Testis (tissue), 3 donors: ENCODE data around the gene GRIA4. TPM values are rescaled to one million over a fixed set of nuclear protein-coding genes. Genes with fewer than 3 reads are reported as not detected.

Source experiments
- DNase-seq: peaks from one replicate; pipeline ENCODE4 v3.0.0-alpha.2; 2019
- H3K27ac ChIP-seq, 2 donors: fragments of 200-600 bp; sonication (generic); one replicate each; pipeline ENCODE4 v1.5.1; 2019
- H3K27me3 ChIP-seq: fragments of 200-600 bp; sonication (generic); one replicate; pipeline ENCODE4 v1.5.1; 2019
- H3K36me3 ChIP-seq: fragments of 200-600 bp; sonication (generic); one replicate; pipeline ENCODE4 v1.5.1; 2017; ENCODE audit warnings: low read depth; ENCODE audit errors: missing control alignments
- H3K4me1 ChIP-seq: fragments of 200-600 bp; sonication (generic); one replicate; pipeline ENCODE4 v1.5.1; 2019
- H3K4me3 ChIP-seq, 2 donors: fragments of 200-600 bp; sonication (generic); one replicate each; pipeline ENCODE4 v1.5.1; 2017 to 2019
- H3K9me3 ChIP-seq: fragments of 200-600 bp; sonication (generic); one replicate; pipeline ENCODE4 v1.5.1; 2017
- CTCF ChIP-seq, 3 experiments: fragments of 450-650 bp in 2 of 3; fragments of 200-600 bp in 1 of 3; sonication (generic) in 1 of 3; IDR thresholded peaks; one replicate each; pipeline ENCODE4 v1.5.1; 2016 to 2019; ENCODE audit warnings: antibody characterized with exemption in 3 of 3, mild to moderate bottlenecking in 2 of 3, moderate library complexity in 1 of 3
- POLR2A ChIP-seq: fragments of 450-650 bp; IDR thresholded peaks from one replicate; pipeline ENCODE4 v1.6.1; 2017; ENCODE audit warnings: antibody characterized with exemption, mild to moderate bottlenecking, moderate library complexity
- WGBS, 2 donors: methylation state at CpG; one replicate each; pipeline ENCODE4 v1.1.5; 2018; 5-methylcytosine and 5-hydroxymethylcytosine counted together
- intact Hi-C: fragments of 100-400 bp; cut with DNase I; formaldehyde crosslinking; loops from one replicate; pipeline ENCODE4 v1.15.1; 2023; ENCODE audit warnings: low total_unique reads
- polyA plus RNA-seq: library from polyadenylated mRNA; stranded (reverse); fragments of 350-450 nt; fragmentation: Illumina TruSeq; extraction: RNeasy Lipid Tissue Mini Kit (QIAGEN cat#74804); gene quantifications from one replicate; pipeline ENCODE4 v1.2.3, GENCODE V29; 2014; ENCODE audit warnings: low read depth, low replicate concordance; ENCODE audit not compliant: insufficient read depth
- total RNA-seq, 2 donors: library from RNA; depleted of rRNA; stranded (reverse); fragments of >200 nt; gene quantifications; one replicate each; pipeline ENCODE4 v1.2.3, GENCODE V29; 2016

GRIA4 gene
- total and polyA plus RNA-seq, 3 donors from 2014 or later: 0.08 to 1.1 (median 0.18) TPM

GRCh38 chr11:105793092-105793491 is 183.2 kb downstream of the GRIA4 start:
- Histone ChIP-seq H3K9me3 (no peaks in the 10 kb centered on the region), H3K36me3 (no peaks in the 10 kb centered on the region), H3K4me3 (no peak overlapping the region), H3K4me1 (no peaks in the 10 kb centered on the region), H3K27me3 (no peaks in the 10 kb centered on the region), H3K27ac (no peak overlapping the region)
- WGBS, 2 donors: 78 to 90% methylated on average over 2 of the region's 2 CpGs
- no peak for DNase-seq
- TF ChIP-seq POLR2A: no peak
- TF ChIP-seq CTCF (IDR thresholded peaks at IDR 0.05): no peak
- intact Hi-C loops: no loop called here

GRCh38 chr11:105799263-105799662 is 189.4 kb downstream of the GRIA4 start:
- intact Hi-C loops: no loop called here
- TF ChIP-seq POLR2A (no peak), CTCF (IDR thresholded peaks at IDR 0.05) (no peak)
- Histone ChIP-seq H3K27ac (no peak overlapping the region), H3K9me3 (no peaks in the 10 kb centered on the region), H3K36me3 (no peaks in the 10 kb centered on the region), H3K27me3 (no peaks in the 10 kb centered on the region), H3K4me3 (no peak overlapping the region), H3K4me1 (no peaks in the 10 kb centered on the region)
- WGBS, 2 donors: 85 to 95% methylated on average over 2 of the region's 2 CpGs
- no peak for DNase-seq

GRCh38 chr11:105799728-105800462 is 190.0 kb downstream of the GRIA4 start:
- H3K9me3 ChIP-seq: no peaks in the 10 kb centered on the region

GRCh38 chr11:105802390-105802789 is 192.5 kb downstream of the GRIA4 start:
- no peak for DNase-seq
- no peaks in the 10 kb centered on the region for H3K27me3 ChIP-seq
- H3K4me1 ChIP-seq: no peaks in the 10 kb centered on the region
- no peaks in the 10 kb centered on the region for H3K36me3 ChIP-seq
- H3K9me3 ChIP-seq: no peaks in the 10 kb centered on the region
- intact Hi-C loops: no loop called here
- no peak overlapping the region for H3K4me3 ChIP-seq
- H3K27ac ChIP-seq: no peak overlapping the region
- TF ChIP-seq POLR2A: no peak
- TF ChIP-seq CTCF (IDR thresholded peaks at IDR 0.05): no peak

More at GRCh38 chr11:105799728-105800462, 190.0 kb downstream of the GRIA4 start:
- no peak for DNase-seq
- TF ChIP-seq POLR2A (no peak), CTCF (IDR thresholded peaks at IDR 0.05) (no peak)
- 16 to 30% methylated on average over 2 of the region's 2 CpGs for WGBS, 2 donors
- Histone ChIP-seq H3K4me1 (no peaks in the 10 kb centered on the region), H3K27ac (no peak overlapping the region), H3K4me3 (no peak overlapping the region), H3K36me3 (no peaks in the 10 kb centered on the region), H3K27me3 (no peaks in the 10 kb centered on the region)
- intact Hi-C loops: no loop called here

- WGBS, 2 donors: 79 to 80% methylated on average over 5 of the region's 5 CpGs
- no peaks in the 10 kb centered on the region for H3K36me3 ChIP-seq
- no peak overlapping the region for H3K27ac ChIP-seq
- intact Hi-C loops: no loop called here
- TF ChIP-seq CTCF (IDR thresholded peaks at IDR 0.05) (no peak), POLR2A (no peak)
- no peak for DNase-seq
- no peak overlapping the region for H3K4me3 ChIP-seq
- no peaks in the 10 kb centered on the region for H3K27me3 ChIP-seq
- no peaks in the 10 kb centered on the region for H3K4me1 ChIP-seq
- H3K9me3 ChIP-seq: no peaks in the 10 kb centered on the region
Observed at GRCh38 chr11:105811242-105811641, 201.4 kb downstream of the GRIA4 start.
